Measurements from ENCODE around the gene MAP4K2.

MAP4K2 gene

GRCh38 chr11:64810891-64811272, 7.9 kb upstream of the MAP4K2 start:
- no peak for DNase-seq

GRCh38 chr11:64810271-64810890, 7.4 kb upstream of the MAP4K2 start, which contains the start of gene MEN1:
Gene MEN1, minus strand, starts transcription at chr11:64810551. Its CDS starts 442 bp downstream, at chr11:64810109.
- DNase-seq = peak; percentile 94 to 96

- no peak for DNase-seq
Measured at GRCh38 chr11:64809781-64810241, 6.8 kb upstream of the MAP4K2 start.

GRCh38 chr11:64805481-64805880, 2.5 kb upstream of the MAP4K2 start:
- DNase-seq = no peak

- no peak for DNase-seq
Measured at GRCh38 chr11:64804346-64805210, 1.6 kb upstream of the MAP4K2 start.

GRCh38 chr11:64803846-64804345, 882 bp upstream of the MAP4K2 start:
- no peak for DNase-seq

GRCh38 chr11:64802370-64803157, 450 bp downstream of the MAP4K2 start:
- DNase-seq = no peak

GRCh38 chr11:64801561-64802369, 1.2 kb downstream of the MAP4K2 start:
- DNase-seq = no peak

- no peak for DNase-seq
Measured at GRCh38 chr11:64801158-64801464, 1.9 kb downstream of the MAP4K2 start.

GRCh38 chr11:64800303-64801157, 2.5 kb downstream of the MAP4K2 start:
- DNase-seq = no peak

GRCh38 chr11:64799623-64800302, 3.3 kb downstream of the MAP4K2 start:
- DNase-seq = no peak

- DNase-seq = no peak
Measured at GRCh38 chr11:64799256-64799622, 3.8 kb downstream of the MAP4K2 start.

GRCh38 chr11:64796757-64797541, 6.1 kb downstream of the MAP4K2 start:
- no peak for DNase-seq

GRCh38 chr11:64796047-64796756, 6.8 kb downstream of the MAP4K2 start:
- no peak for DNase-seq

GRCh38 chr11:64794526-64794925, 8.5 kb downstream of the MAP4K2 start:
- no peak for DNase-seq

GRCh38 chr11:64793271-64794160, 9.5 kb downstream of the MAP4K2 start:
- DNase-seq = no peak

- DNase-seq = no peak
Measured at GRCh38 chr11:64792482-64792881, 10.5 kb downstream of the MAP4K2 start.

GRCh38 chr11:64791781-64792291, 11.2 kb downstream of the MAP4K2 start:
- DNase-seq = no peak

Data from NCI-H1930 (cell line).